HG03342 (cell line): ENCODE measurements around the gene CTSD.

Experiments
- ATAC-seq: cut with Tn5 transposase; IDR thresholded peaks from one replicate; pipeline ENCODE4 v1.9.1; 2021; ENCODE audit warnings: mild to moderate bottlenecking, moderate library complexity; ENCODE audit not compliant: unreplicated experiment

The CTSD gene

DNA sequence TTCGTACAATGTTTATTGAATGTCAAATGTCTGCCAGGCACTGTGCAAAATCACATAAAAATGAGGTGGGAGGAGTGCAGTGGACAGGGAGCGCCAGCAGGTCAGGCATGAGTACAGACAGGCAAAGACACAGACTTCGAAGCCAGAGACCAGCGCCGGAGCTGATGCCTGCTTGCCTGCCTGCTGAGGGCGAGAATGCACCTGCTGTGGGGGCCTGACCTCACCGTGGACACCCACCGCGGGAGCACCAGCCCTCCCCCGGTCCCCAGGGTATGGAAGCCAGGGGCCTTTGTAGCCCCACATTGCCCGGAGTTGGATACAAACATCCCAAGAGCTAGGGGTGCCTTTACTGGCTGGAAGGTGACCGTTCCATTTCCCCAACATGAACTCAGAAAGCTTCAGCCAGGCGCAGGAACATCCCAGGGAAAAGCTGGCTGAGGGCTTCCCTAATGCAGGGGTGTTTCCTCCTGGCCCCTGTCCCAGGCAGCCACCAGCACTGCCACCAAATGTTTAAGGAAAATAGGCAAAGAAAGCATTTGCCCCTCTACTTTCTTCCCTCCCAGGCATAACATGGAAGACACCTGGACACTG is 31.2 kb downstream of the CTSD start:
- ATAC-seq = no peak

DNA sequence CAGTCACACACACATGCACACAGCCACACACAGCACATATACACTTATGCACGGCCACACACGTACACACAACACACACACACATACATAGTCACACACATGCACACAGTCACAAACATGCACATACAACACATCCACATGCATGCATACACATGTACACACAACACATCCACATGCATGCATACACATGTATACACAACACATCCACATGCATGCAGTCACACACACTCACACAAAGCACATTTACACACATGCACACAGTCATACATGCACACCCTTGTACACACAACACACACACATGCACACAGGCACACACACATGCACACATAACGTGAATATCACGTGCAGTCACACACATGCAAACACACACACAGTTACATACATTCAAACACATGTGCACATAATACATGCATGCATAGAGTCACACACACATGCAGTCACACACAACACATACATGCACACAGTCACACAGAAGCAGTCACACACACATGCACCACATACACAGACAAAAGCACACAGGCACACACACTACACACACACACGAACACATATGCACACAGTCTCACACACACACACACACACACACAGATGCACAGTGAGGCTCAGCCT is 32.2 kb downstream of the CTSD start:
- ATAC-seq = no peak

DNA sequence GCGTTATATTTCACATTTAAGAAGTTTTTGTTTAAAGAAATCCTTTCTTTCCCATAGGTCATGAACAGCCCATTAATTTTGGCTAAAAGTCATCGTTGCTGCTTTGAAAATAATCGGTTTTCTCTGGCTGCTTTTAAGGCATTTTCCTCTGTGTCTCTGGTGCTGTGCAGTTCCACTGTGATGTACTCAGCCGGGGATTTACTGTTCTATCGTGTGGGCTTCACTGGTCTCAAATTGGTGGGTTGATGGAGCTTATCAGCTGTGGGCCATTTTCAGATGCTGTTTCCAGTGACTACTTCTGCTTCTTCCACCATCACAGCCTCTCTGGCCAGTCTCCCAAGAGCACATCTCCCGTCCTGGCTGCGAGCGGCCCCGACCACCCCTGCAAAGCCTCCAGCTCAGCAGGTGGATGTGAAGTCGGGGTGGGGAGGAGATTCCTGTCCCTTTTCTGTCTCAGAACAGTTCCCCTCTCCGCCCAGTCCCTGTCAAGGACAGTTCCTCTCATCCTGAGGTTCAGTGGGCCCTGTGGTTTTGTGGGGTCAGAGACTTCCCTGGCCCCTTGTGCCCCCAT is 33.6 kb downstream of the CTSD start:
- ATAC-seq = no peak

DNA sequence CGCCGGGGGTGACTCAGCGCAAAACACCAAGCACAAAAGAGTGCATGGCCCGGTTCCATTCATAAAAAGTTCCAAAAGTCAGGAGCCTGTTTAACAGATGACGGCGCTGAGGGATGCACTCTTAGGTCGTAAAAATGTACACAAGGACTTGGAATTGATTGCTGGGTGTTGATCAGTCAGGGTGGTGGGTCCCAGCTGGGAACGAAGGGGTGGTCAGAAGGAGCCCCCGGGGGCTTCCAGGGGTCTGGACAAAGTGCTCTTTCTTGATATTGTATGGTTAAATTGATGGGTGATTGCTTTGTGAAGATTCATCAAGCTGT is 34.1 kb downstream of the CTSD start:
- ATAC-seq = no peak

DNA sequence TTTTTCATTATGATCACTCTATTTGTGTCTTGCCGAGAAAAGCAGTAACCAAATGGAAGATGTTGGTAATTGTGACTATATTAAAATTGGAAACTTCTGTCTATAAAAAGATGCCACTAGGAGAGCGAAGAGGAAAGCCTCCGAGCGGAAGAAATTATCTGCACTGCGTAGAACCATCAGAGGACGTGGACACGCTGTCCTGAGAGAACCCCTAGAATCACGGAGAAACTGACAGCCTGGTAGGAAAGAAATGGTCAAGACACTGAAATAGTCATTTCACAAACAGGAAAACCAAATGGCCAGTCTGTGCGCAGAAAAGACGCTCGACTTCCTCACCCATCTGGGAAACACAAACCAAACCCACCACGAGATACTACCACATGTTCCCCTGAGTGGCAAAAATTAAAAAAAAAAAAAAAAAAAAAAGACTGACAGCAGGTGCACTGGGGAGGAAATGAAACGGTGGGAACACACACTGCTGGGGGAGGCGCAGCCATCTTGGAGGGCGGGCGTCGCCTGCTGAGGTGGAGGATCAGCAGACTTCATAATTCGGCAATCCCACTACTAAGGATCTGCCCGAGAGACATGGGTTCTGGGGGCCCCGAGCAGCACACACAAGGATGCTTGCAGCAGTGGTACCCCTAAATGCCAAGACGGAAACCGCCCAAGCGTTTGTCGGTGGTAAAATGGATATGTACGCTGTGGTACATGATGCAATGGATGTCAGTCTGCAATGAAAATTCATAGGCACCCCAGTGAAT is 34.6 kb downstream of the CTSD start:
- ATAC-seq = no peak

DNA sequence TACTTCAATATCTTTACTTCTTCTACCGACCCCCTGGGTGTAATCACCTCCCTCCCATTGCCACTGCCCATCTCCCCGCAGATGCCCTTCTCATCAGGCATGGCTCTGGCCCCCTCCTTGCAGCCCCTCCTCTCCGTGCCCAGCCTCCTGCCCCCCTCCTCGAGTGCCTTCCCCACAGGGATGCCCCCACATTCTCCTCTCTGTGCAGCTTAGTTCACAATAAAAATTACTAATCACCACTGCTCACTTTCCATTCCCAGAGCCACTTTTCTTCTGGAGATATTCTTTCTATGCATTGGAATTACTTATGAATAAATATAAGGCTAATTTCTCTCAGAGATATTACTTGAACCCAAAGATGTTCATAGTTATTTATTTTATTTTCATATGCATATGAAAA is 35.4 kb downstream of the CTSD start:
- no peak for ATAC-seq

DNA sequence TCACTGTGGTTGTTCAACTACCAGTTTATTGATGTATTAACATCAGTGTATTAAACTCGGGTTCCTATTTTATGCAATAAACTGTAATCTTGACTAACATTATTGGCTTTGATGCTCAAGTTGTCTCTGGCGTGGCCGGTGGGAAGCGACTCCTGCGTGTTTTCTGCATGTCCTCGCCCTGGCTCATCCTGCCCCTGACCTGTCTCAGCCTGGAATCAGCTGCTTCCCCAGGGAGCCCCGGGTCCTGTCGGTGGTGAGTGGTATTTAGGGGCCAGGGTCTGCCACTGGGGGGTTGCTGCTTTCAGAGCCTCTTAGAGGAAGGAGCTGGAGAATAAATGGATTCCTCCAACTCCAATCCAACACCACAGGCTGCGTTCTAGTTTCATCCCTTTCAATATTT is 35.9 kb downstream of the CTSD start:
- ATAC-seq = no peak

DNA sequence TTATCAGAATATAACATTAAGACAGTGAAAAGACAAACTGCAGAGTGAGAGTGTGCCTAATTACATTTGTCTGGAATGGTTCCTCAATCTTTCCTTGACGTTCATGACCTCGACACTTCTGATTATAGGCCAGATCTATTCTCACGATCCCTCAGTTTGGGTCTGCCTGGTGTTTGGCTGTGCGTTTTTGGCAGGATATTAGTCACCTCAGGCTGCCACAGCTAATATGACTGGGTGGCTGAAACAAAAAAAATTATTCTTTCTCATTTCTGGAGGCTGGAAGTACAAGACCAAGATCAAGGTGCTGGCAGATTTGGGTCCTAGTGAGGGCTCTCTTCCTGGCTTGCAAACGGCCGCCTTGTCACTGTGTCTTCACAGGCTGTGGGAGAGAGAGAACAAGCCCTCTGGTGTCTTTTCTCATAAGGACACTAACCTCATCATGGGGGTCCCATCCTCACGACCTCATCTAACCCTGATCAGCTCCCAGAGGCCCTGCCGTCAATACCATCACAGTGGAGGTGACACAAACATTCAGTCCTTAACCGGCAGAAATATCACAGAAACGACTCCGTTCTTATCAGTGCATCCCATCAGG is 36.5 kb downstream of the CTSD start:
- no peak for ATAC-seq

DNA sequence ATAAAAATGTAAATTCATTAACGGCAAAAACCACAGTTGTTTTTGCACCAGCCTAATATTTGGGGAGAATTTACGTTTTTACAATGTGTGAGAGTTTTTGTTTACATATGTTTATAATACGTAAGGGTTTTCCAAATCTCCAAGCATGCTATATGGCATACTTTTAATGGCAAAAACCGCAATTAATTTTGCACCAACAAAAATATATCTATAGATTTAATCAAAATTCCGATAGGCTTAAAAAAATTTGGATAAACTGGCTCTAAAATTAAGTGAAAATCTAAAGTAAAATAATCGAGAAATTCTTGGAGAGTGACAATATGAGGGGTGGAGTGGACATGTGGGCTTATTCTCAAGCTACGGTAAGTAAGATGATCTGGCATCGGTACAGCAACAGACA is 43.9 kb downstream of the CTSD start:
- no peak for ATAC-seq

DNA sequence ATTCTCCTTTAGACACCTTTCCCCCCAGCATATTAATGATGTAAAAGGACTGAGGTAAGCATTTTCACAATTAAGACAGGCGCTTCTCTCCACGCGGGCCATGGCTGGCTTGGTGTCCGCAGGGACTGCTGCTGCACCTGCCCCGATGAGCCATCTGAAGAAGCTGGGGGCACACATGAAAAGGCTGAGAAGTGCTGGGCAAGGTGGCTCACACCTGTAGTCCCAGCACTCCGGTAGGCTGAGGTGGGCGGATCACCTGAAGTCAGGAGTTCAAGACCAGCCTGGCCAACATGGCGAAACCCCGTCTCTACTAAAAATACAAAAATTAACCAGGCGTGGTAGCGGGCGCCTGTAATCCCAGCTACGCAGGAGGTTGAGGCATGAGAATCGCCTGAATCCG is 45.4 kb downstream of the CTSD start:
- no peak for ATAC-seq

DNA sequence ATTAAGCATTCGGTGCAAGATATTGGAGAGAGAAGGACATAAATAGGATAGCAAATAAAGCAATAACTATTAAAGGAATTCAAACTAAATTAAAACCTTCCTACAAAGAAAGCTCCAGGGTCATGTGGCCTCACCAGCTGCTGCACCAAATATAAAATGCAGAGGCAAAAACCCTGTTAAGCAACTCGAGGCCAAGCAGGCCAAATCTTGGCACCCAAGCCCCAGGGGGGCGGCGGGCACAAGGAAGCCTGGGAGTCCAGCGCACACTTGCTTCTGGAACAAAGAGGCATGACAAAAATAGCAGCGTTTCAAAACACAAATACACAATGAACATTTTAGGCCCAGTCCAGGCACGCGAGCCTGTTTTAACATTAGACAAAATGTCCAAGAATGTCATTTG is 46.0 kb downstream of the CTSD start:
- no peak for ATAC-seq

DNA sequence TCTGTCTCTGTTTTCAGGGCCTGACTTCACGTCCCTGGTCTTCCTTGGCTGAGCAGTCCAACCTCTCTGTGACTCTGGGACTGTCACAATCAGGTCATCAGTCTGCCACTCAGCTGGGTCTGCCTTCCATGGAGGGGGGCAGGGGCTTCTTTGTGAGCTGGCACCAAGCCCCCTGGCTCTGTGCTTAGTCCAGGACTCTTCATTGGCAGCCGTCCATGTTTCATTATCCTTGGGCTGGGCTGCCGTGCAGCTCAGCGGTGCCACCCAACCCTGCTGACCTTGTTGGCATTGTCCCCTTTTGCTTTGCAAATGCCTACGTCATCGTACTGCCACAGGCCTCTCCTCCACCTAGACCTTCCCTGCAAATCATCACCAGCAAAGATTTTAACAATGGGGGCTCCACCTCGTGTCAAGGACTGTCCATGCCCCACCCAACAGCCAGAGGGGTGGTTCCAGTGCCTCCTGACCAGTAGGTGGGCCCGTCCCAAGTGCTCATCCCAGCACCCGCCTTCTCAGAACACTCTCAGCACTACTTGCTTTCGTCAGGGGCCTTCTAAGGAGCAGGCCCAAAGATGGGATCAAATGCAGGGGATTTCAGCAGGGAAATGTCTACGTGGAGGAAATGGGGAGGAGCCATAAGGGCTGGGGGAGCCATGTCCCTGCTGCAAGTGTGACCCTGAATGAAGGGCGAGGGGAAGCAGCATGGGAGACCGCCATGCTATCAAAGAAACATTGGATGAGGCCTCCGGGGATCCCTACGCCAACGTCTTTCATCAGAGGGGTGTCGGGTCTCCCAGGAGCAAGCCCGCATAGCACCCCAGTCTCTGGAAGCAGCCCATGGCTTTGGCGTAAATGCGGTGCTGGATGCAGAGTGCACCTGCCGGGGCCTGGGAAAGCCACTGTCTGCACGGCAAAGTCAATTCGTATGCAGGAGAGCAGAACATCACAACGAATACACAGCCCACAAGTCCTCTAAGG is 48.5 kb downstream of the CTSD start:
- ATAC-seq = no peak

DNA sequence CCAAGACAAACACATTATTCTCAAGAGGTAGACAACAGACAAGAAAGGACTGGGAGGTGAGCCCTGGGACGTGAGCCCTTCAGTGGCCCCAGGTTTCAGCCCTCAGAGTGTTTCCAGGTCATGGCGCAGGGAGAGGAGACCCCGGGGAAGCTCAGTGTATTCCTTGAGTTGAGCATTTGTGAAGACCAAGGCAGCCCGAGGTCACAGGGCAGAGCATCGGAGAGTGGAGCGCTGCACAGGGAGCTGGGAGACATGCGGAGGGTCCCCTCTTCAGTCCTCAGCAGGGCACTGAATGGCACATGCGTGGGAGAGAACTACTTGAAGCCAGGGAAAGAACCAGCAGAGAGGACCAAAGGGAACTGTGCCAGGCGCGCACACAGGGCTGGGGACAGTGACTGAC is 55.0 kb downstream of the CTSD start:
- no peak for ATAC-seq

DNA sequence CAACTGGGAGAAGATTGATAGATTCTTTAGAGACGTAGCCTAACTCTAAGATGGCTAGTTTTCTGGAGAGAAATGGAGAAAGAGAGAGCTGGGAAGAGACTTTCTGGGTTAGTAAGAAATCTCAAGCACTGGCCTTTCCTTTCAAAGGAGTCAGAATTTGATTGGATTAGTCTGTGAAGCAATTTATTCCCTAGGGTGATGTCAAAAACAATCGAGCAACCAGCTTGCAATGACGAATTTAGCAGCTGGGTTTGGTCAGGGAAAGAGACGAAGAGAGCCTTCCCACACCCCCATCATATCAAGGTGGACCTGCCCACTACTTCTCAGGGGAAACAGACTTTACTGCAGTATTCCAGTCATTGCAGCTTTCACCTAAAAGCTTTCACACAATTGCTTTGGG is 56.0 kb downstream of the CTSD start:
- no peak for ATAC-seq

DNA sequence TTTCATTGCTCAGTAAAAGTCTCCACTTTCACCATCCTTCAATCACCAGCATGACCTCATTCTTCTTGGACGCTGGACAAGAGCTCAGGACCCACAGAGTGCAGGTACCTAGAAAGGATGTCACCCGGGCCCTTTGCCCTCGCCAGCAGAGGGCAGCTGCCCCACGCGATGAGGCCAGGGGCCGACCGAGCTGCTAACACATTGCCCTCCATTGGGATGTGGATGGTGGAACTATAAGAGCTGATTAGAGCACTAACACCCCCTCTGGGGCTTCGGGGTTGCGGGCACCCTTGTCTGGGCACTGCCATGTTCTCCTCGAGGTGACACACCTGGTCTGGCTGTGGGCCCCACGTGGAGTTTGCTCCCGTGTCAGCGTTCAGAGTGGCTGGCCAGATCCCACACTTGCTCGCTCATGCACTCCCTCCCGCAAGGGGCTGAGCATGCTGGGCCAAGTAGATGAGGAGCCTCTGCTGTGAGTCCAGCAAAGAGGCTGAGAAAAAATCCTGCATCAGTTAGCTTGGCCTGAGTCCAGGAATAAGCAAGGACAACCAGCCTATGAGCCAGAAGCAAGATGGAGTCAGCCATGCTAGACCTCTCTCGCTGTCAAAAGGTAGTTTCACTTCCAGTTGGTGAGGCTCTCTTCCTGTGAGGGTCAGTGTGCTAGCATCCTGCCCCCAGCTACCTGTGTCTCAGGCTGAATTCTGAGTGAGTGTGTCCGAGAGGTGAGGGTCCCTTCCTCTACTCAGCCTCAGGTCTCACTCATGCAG is 56.9 kb downstream of the CTSD start:
- ATAC-seq = no peak

DNA sequence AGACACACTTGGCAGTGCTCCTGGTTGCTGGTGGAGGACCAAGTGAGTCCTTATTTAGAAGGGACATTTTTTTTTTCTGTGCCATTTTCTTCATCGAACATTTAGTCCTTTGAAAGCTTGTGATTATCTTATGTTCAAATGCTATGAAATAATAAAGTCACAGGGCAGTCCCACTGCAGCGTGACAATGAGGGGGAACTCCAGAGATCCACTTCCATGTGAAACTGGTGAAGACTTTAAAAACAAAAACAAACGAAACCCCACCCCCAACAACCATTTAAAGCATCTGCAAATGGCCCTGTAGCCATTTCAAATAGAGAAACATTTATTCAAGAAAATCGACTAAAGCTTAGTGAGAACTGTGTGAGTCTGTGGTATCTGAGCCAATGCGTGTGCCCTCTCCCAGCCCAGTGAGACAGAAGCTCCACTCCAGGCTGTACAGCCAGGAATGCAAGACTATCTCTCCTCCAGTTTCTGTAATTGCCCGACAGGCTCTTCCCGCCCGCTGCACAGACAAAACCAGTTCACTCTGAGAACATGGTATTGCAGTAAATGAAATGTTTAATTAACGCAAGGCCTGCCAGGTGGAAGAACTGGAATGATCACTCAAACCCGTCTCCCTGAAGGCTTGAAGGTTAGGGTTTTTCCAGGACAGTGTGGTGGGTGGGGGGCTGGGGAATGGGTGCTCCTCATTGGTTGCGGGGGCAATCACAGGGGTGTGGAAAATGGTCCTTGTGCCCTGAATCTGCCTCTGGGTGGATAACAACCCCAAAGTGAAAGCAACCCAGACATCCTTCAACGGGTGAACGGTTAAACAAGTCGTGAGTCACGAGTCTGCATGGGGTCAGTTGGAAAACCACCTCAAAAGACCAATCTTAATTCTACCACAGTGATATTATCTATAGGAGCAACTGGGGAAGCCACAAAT is 58.3 kb downstream of the CTSD start:
- ATAC-seq = no peak

DNA sequence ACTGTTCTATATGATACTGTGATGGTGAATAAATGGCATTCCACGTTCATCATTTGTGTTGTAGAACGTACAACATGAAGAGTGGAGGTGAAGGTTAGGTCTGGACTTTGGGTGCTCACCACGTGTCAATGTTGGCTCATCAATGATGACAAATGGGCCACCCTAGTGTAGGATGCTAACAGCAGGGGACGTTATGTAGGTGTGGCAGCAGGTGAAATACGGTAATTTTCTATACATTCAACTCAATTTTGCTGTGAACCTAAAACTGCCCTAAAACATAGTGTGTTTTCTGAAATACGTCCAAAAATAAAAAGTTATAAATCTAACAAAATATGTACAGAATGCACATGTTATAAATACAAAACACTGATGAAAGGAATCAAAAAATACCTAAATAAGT is 60.6 kb downstream of the CTSD start:
- ATAC-seq = no peak
